ENCODE data around the gene VTI1A. TPM values are rescaled to one million over a fixed set of nuclear protein-coding genes. Genes with fewer than 3 reads are reported as not detected.

Gene VTI1A
- total RNA-seq, 1 experiment from 2014 or later: 22.0 TPM

- Mint-ChIP-seq H3K4me1 (peaks cover 27 to 39% of the 10 kb centered on the region in 2 experiments), H3K27ac (no peak overlapping the region), H3K9me3 (peaks cover 0 to 5% of the 10 kb centered on the region in 2 experiments; a peak in 1 of 5 replicates), H3K36me3 (ENCODE audit: insufficient read depth in 1 of 3, low read depth in 3 of 3) (peaks cover 0 to 11% (median 2%) of the 10 kb centered on the region in 3 experiments; a peak in 4 of 7 replicates), H3K27me3 (ENCODE audit: low read depth) (0 out of 2 replicates have a peak, but pooled peaks cover 2% of the 10 kb centered on the region), H3K4me3 (no peak overlapping the region)
- Histone ChIP-seq H2BK12ac (ENCODE audit: insufficient read length, low read depth, low read length) (no peak overlapping the region), H3K4me1 (ENCODE audit: insufficient read depth, low read length) (no peaks in the 10 kb centered on the region; the same call in 1 of the 2 replicates), H3K4me2 (ENCODE audit: insufficient read depth, insufficient read length, low read length) (no peak overlapping the region), H4K20me1 (ENCODE audit: control insufficient read depth, insufficient read depth, insufficient read length) (no peaks in the 10 kb centered on the region), H4K91ac (ENCODE audit: insufficient read length, low read depth, low read length) (no peak overlapping the region), H3K9ac (ENCODE audit: extremely low read depth, insufficient read length, low read length) (no peak overlapping the region), H2AFZ (ENCODE audit: low read length) (no peak overlapping the region), H3K23ac (ENCODE audit: insufficient read length, low read depth, low read length) (no peak overlapping the region), H3K9me3 (ENCODE audit: control insufficient read depth, low read depth, low read length) (no peaks in the 10 kb centered on the region), H3K18ac (ENCODE audit: insufficient read length, low read depth, low read length) (no peak overlapping the region), H3K79me1 (ENCODE audit: insufficient read depth, low read depth, low read length, poor library complexity, severe bottlenecking) (no peaks in the 10 kb centered on the region), H2BK120ac (ENCODE audit: low read depth, low read length, poor library complexity, severe bottlenecking) (no peak overlapping the region), H4K5ac (ENCODE audit: insufficient read length, low read depth, low read length) (no peak overlapping the region), H3K56ac (ENCODE audit: insufficient read length, low read depth, low read length) (no peak overlapping the region), H3K23me2 (ENCODE audit: insufficient read length, low read depth, low read length, poor library complexity, severe bottlenecking) (no peaks in the 10 kb centered on the region), H2BK20ac (ENCODE audit: low read depth, low read length, poor library complexity, severe bottlenecking) (no peak overlapping the region), H4K8ac (replicated peaks; ENCODE audit: insufficient read length, low read depth, low read length) (no peak overlapping the region), H2BK15ac (ENCODE audit: low read depth, low read length) (no peak overlapping the region), H2BK5ac (ENCODE audit: insufficient read length, low read length) (no peak overlapping the region), H2AK5ac (ENCODE audit: insufficient read length, low read length) (no peak overlapping the region), H3K79me2 (ENCODE audit: insufficient read depth, low read length) (no peaks in the 10 kb centered on the region), H3K4ac (ENCODE audit: low read depth, low read length) (no peak overlapping the region), H3T11ph (ENCODE audit: low read length) (no peak overlapping the region), H3K27ac (ENCODE audit: insufficient read length, low read depth, low read length) (no peak overlapping the region), H3K14ac (ENCODE audit: insufficient read depth, low read length) (no peak overlapping the region), H3K27me3 (ENCODE audit: insufficient read depth, low read length) (no peaks in the 10 kb centered on the region)
- DNase-seq: no peak
- TF ChIP-seq CTCF (conservative IDR thresholded peaks at IDR 0.05): no peak
Measured at GRCh38 chr10:112789248-112789647, 342.2 kb downstream of the VTI1A start.

Data from H9 (cell line).